ENCODE data around the gene FUT3. TPM values are rescaled to one million over a fixed set of nuclear protein-coding genes. Genes with fewer than 3 reads are reported as not detected.

Gene FUT3
- total and polyA plus RNA-seq, 9 of the 15 experiments (the other 6 are each of a cell fraction or from before 2014, with no cell fraction given): 0.09 TPM; not detected in 8

DNA sequence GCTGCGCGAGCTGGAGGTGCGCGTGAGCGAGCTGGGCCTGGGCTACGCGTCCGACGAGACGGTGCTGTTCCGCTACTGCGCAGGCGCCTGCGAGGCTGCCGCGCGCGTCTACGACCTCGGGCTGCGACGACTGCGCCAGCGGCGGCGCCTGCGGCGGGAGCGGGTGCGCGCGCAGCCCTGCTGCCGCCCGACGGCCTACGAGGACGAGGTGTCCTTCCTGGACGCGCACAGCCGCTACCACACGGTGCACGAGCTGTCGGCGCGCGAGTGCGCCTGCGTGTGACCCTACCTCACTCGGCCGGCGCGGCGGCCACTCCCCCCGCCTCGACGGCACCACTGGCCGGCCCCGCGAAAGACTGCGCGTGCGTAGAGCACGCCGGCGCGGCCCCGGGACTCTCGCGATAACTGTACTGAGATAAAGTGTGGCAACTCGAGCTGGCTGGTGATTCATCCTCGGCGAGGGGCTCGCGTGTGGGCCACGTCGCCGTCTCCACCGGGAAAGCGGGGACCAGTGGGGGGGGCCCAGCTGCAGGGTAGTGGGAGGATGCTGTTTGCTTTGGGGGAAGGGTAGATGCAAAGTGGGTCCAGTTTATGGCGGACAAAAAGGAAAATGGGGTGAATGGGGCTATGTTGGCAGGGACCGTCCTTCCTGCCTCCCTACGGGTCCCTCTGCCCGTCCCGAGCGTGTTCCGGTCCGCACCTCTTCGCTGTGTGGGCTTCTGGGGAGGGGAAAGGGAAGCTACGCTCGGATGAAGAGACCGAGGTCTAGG is 23.2 kb downstream of the FUT3 start (continued):
- TF ChIP-seq ETV5 (CRISPR knock-in tag; IDR thresholded peaks at IDR 0.05; ENCODE audit: low read depth): peak; percentile 23; the same call in 1 of the 2 replicates
- no peak for TF ChIP-seq GABPB2 (CRISPR knock-in tag; conservative IDR thresholded peaks at IDR 0.05)
- TF ChIP-seq, protein P1, sequence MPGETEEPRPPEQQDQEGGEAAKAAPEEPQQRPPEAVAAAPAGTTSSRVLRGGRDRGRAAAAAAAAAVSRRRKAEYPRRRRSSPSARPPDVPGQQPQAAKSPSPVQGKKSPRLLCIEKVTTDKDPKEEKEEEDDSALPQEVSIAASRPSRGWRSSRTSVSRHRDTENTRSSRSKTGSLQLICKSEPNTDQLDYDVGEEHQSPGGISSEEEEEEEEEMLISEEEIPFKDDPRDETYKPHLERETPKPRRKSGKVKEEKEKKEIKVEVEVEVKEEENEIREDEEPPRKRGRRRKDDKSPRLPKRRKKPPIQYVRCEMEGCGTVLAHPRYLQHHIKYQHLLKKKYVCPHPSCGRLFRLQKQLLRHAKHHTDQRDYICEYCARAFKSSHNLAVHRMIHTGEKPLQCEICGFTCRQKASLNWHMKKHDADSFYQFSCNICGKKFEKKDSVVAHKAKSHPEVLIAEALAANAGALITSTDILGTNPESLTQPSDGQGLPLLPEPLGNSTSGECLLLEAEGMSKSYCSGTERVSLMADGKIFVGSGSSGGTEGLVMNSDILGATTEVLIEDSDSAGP (CRISPR knock-in tag; IDR thresholded peaks at IDR 0.05): no peak
- TF ChIP-seq, protein P2, sequence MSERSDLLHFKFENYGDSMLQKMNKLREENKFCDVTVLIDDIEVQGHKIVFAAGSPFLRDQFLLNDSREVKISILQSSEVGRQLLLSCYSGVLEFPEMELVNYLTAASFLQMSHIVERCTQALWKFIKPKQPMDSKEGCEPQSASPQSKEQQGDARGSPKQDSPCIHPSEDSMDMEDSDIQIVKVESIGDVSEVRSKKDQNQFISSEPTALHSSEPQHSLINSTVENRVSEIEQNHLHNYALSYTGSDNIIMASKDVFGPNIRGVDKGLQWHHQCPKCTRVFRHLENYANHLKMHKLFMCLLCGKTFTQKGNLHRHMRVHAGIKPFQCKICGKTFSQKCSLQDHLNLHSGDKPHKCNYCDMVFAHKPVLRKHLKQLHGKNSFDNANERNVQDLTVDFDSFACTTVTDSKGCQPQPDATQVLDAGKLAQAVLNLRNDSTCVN (CRISPR knock-in tag; IDR thresholded peaks at IDR 0.05): peak; percentile 86
- TF ChIP-seq, protein P3, sequence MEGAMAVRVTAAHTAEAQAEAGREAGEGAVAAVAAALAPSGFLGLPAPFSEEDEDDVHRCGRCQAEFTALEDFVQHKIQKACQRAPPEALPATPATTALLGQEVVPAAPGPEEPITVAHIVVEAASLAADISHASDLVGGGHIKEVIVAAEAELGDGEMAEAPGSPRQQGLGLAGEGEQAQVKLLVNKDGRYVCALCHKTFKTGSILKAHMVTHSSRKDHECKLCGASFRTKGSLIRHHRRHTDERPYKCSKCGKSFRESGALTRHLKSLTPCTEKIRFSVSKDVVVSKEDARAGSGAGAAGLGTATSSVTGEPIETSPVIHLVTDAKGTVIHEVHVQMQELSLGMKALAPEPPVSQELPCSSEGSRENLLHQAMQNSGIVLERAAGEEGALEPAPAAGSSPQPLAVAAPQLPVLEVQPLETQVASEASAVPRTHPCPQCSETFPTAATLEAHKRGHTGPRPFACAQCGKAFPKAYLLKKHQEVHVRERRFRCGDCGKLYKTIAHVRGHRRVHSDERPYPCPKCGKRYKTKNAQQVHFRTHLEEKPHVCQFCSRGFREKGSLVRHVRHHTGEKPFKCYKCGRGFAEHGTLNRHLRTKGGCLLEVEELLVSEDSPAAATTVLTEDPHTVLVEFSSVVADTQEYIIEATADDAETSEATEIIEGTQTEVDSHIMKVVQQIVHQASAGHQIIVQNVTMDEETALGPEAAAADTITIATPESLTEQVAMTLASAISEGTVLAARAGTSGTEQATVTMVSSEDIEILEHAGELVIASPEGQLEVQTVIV (CRISPR knock-in tag; IDR thresholded peaks at IDR 0.05; ENCODE audit: borderline replicate concordance): no peak
- peak; percentile 56 for TF ChIP-seq CCNT2 (IDR thresholded peaks at IDR 0.05; ENCODE audit: borderline replicate concordance, extremely low read depth, insufficient read length, low read depth, low read length)
- TF ChIP-seq NR2C2 (CRISPR knock-in tag; IDR thresholded peaks at IDR 0.05): no peak
- TF ChIP-seq NR2C2 (tag; IDR thresholded peaks at IDR 0.05): peak; percentile 86
- no peak for TF ChIP-seq NCOA2 (IDR thresholded peaks at IDR 0.05; ENCODE audit: partially characterized antibody in 2 of 2)
- TF ChIP-seq, protein P4, sequence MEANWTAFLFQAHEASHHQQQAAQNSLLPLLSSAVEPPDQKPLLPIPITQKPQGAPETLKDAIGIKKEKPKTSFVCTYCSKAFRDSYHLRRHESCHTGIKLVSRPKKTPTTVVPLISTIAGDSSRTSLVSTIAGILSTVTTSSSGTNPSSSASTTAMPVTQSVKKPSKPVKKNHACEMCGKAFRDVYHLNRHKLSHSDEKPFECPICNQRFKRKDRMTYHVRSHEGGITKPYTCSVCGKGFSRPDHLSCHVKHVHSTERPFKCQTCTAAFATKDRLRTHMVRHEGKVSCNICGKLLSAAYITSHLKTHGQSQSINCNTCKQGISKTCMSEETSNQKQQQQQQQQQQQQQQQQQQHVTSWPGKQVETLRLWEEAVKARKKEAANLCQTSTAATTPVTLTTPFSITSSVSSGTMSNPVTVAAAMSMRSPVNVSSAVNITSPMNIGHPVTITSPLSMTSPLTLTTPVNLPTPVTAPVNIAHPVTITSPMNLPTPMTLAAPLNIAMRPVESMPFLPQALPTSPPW (CRISPR knock-in tag; IDR thresholded peaks at IDR 0.05): peak; percentile 91
- no peak; the same call in 1 of the 2 replicates for TF ChIP-seq ZFP30 (CRISPR knock-in tag; IDR thresholded peaks at IDR 0.05; ENCODE audit: borderline replicate concordance)
- TF ChIP-seq KLF10 (CRISPR knock-in tag; IDR thresholded peaks at IDR 0.05): no peak
- TF ChIP-seq TCF3 (CRISPR knock-in tag; IDR thresholded peaks at IDR 0.05): no peak; the same call in 1 of the 2 replicates
- no peak for TF ChIP-seq MYBL2 (IDR thresholded peaks at IDR 0.05; ENCODE audit: low read depth)
- no peak for TF ChIP-seq MYBL2 (CRISPR knock-in tag; IDR thresholded peaks at IDR 0.05; ENCODE audit: borderline replicate concordance)
- no peak for TF ChIP-seq ZNF436 (CRISPR knock-in tag; IDR thresholded peaks at IDR 0.05)
- TF ChIP-seq DIDO1 (tag; IDR thresholded peaks at IDR 0.05; ENCODE audit: low read depth): 0 out of 2 replicates have a peak, but pooled peaks have one; percentile 45
- 0 out of 2 replicates have a peak, but pooled peaks have one; percentile 40 for TF ChIP-seq PHB (CRISPR knock-in tag; IDR thresholded peaks at IDR 0.05)
- no peak for TF ChIP-seq SREBF1 (IDR thresholded peaks at IDR 0.05; ENCODE audit: borderline replicate concordance, low read depth, low read length)
- no peak; the same call in 1 of the 2 replicates for TF ChIP-seq ZNF12 (CRISPR knock-in tag; IDR thresholded peaks at IDR 0.05)
- peak; percentile 28; the same call in 1 of the 2 replicates for TF ChIP-seq ETV1 (tag; conservative IDR thresholded peaks at IDR 0.05; ENCODE audit: low read depth)

Measured in K562 (cell line).